ENCODE measurements around the gene COPS7A.

DNA sequence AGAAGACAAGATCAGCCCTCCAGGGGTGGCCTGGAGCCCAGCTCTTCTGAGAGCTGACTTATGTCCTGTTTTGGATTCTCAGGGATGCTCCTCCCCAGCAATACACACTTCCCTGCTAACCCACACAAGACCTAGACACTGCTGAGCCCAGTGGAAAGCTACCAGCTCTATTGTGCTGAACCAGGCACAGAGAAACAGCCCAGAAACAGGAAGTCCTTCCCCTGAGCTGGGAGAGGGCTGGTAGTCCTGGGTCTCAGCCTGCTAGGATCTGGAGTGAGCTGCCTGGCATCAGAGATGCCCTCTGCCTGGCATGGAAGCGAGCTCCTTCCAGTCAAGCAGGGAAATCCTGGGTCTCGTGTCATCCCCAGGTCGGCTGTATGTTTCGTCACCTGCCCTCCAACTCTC lies 47.2 kb downstream of the COPS7A start:
- TF ChIP-seq CTCF (IDR thresholded peaks at IDR 0.05), result no peak
- no peak for TF ChIP-seq EZH2 (IDR thresholded peaks at IDR 0.05; ENCODE audit: borderline replicate concordance, insufficient read depth, low read depth, low read length, poor library complexity, severe bottlenecking)

Data from B cell (primary cell).